ENCODE measurements around the gene RAB5B.
"Not testable (repeated sequence)": the region's sequence is repeated elsewhere in the genome, so short reads cannot be mapped to it uniquely, and the experiment has no call there.

- TF ChIP-seq CTCF (IDR thresholded peaks at IDR 0.05); REST (IDR thresholded peaks at IDR 0.05; ENCODE audit: insufficient read depth in 1 of 2, low read depth in 2 of 2, low read length in 1 of 2); POLR2AphosphoS5 (IDR thresholded peaks at IDR 0.05; ENCODE audit: low read depth, low read length); SIN3A (IDR thresholded peaks at IDR 0.05; ENCODE audit: borderline replicate concordance, insufficient read depth, low read depth, low read length); TCF7L2 (IDR thresholded peaks at IDR 0.05; ENCODE audit: low read depth, low read length): not testable (repeated sequence)
These were observed 25.6 kb downstream of the RAB5B start for GRCh38 chr12:55999522-55999921.
